Karpas-422 (cell line): ENCODE results near the gene ACAD8. TPM values are rescaled to one million over a fixed set of nuclear protein-coding genes. Genes with fewer than 3 reads are reported as not detected.
"Not testable (repeated sequence)": the region's sequence is repeated elsewhere in the genome, so short reads cannot be mapped to it uniquely, and the experiment has no call there.

ENCODE experiments used
- DNase-seq: peaks from one replicate; pipeline ENCODE4 v3.0.0-alpha.2; 2015
- H2AFZ ChIP-seq: fragments of 200-600 bp; sonication (generic); 2 replicates; pipeline ENCODE4 v1.6.1; 2014; ENCODE audit warnings: antibody characterized with exemption, low read length, mixed read lengths
- H3K27ac ChIP-seq: fragments of 200-600 bp; sonication (generic); 2 replicates; pipeline ENCODE4 v1.5.1; 2014; ENCODE audit warnings: mild to moderate bottlenecking, low read length, moderate library complexity
- H3K27me3 ChIP-seq: fragments of 200-600 bp; sonication (generic); 2 replicates; pipeline ENCODE4 v1.6.1; 2014; ENCODE audit warnings: low read length, mixed read lengths
- H3K36me3 ChIP-seq: fragments of 200-600 bp; sonication (generic); 2 replicates; pipeline ENCODE4 v1.6.1; 2014; ENCODE audit warnings: low read length, mixed read lengths; ENCODE audit not compliant: insufficient read depth
- H3K4me1 ChIP-seq: fragments of 200-600 bp; sonication (generic); 2 replicates; pipeline ENCODE4 v1.6.1; 2014; ENCODE audit warnings: mild to moderate bottlenecking, low read length, mixed read lengths
- H3K4me2 ChIP-seq: fragments of 200-600 bp; sonication (generic); 2 replicates; pipeline ENCODE4 v1.6.1; 2014; ENCODE audit warnings: low read length, low read depth, mild to moderate bottlenecking; ENCODE audit not compliant: poor library complexity, severe bottlenecking
- H3K4me3 ChIP-seq: fragments of 200-600 bp; sonication (generic); 2 replicates; pipeline ENCODE4 v1.5.1; 2014; ENCODE audit warnings: mild to moderate bottlenecking, antibody characterized with exemption, low read length, mixed read lengths
- H3K79me2 ChIP-seq: fragments of 200-600 bp; sonication (generic); 2 replicates; pipeline ENCODE4 v1.6.1; 2014; ENCODE audit warnings: mild to moderate bottlenecking, low read length, mixed read lengths
- H3K9ac ChIP-seq: fragments of 200-600 bp; sonication (generic); 2 replicates; pipeline ENCODE4 v1.6.0; 2014; ENCODE audit warnings: low read length
- H3K9me2 ChIP-seq: fragments of 200-600 bp; sonication (generic), shearing (Covaris generic); replicated peaks from 2 replicates; pipeline ENCODE4 v1.6.0; 2014; ENCODE audit warnings: mild to moderate bottlenecking, low read length, moderate library complexity; ENCODE audit not compliant: insufficient read depth
- H3K9me3 ChIP-seq: fragments of 300-700, 200-600 bp; sonication (generic); 2 replicates; pipeline ENCODE4 v1.6.1; 2014; ENCODE audit warnings: low read length, mixed read lengths
- H4K20me1 ChIP-seq: fragments of 200-600 bp; sonication (generic); 2 replicates; pipeline ENCODE4 v1.6.1; 2014; ENCODE audit warnings: mild to moderate bottlenecking, antibody characterized with exemption, low read length, low read depth; ENCODE audit not compliant: insufficient read depth
- total RNA-seq: library from RNA; depleted of rRNA; stranded (reverse); fragments of >200 nt; shearing (Covaris generic); gene quantifications from 2 replicates; pipeline ENCODE4 v1.2.3, GENCODE V29; 2014; ENCODE audit warnings: low replicate concordance

ACAD8 gene
- total RNA-seq, 1 experiment from 2014 or later: 9.6 TPM

DNA sequence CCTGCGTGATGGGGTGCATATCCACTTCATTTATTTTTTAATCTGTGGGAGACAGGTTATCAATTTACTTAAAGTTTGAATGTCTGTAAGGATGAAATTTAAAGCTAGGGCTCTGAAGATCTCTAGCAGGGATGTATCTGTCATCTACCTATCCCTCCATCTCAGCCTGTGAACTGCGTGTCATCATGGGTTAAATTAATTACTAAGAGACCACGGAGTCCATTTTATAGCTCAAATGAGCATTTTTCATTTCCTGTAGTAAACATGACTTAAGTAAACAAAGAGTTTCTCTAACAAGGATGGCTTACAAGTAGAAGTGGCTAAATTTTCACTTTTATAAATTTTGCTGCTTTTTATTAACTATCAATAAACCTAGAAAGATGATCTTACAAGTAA, 19.9 kb downstream of the ACAD8 start:
- Histone ChIP-seq H3K9me3 (no peaks in the 10 kb centered on the region), H3K9me2 (no peaks in the 10 kb centered on the region), H3K36me3 (no peaks in the 10 kb centered on the region), H3K27ac (no peak overlapping the region), H3K4me2 (no peak overlapping the region), H3K9ac (no peak overlapping the region), H2AFZ (no peak overlapping the region), H4K20me1 (no peaks in the 10 kb centered on the region), H3K79me2 (no peaks in the 10 kb centered on the region), H3K4me1 (no peaks in the 10 kb centered on the region), H3K27me3 (no peaks in the 10 kb centered on the region), H3K4me3 (no peak overlapping the region)
- DNase-seq: no peak

DNA sequence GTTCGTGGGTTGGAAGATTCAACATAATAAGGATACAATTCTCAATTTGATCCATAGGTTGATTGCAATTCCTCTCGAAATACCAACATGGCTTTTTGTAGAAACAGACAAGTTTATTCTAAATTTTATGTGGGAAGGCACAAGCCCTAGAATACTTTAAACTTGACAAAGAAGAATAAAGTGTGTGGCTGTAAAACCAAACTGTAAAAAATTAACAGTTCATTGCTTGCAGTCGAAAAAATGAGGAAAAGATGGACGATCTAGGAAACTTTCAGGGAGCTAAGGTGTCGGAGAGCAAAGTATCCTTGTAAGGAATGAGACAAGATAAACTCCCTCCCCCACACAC, 21.8 kb downstream of the ACAD8 start:
- no peak overlapping the region for H3K4me3 ChIP-seq
- H3K4me2 ChIP-seq: no peak overlapping the region
- no peak overlapping the region for H2AFZ ChIP-seq
- no peaks in the 10 kb centered on the region for H3K27me3 ChIP-seq
- H3K9me2 ChIP-seq: no peaks in the 10 kb centered on the region
- no peaks in the 10 kb centered on the region for H3K9me3 ChIP-seq
- no peak overlapping the region for H3K9ac ChIP-seq
- no peaks in the 10 kb centered on the region for H3K36me3 ChIP-seq
- H3K79me2 ChIP-seq: no peaks in the 10 kb centered on the region
- H3K4me1 ChIP-seq: no peaks in the 10 kb centered on the region
- H3K27ac ChIP-seq: no peak overlapping the region
- no peaks in the 10 kb centered on the region for H4K20me1 ChIP-seq
- DNase-seq: no peak

DNA sequence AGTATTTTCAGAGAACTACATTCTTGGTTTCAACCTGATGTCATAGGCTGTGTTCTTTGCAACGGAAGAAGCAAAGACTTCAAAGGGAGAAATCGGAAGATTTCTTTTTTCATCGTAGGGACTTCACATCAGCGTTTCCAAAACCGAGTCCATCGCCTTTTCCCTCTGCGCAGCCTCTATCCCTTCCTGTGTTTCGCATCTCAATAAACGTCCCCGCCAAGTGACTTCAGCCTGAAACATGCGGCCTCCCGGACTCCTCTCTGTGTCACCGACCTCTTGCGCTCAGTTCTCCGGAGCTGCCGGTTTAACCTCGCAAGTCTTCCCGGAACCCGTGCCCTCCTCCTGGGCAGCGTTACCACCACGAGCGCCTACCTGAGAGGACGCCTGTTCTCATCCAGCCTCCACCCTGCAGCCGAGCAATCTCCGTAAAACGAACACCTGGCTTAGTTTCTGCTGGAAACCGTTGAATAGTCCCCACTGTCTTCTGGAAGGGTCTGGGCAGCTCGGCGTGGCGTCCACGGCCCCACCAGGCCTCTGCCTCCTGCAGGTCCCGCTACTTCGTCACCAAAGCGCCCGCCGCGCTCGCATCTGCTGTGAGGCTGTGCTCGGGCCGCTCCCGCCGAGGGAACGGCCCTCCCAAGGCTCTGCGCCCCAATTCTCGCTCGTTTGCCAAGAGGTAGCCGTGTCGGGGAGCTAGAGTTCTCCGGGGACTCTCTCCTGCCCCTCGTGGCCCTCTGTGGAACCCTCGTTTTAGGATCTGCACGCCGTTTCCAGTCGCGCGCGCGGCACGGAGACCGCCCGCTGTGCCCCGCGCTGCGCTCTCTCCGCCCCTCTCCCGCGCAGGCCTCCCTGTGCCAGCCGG, 22.4 kb downstream of the ACAD8 start, which contains the start of gene GLB1L3:
Gene GLB1L3, plus strand, starts transcription at position 846 of the 862 bp plus-strand sequence. CDS start 362 bp downstream, outside the sequence.
- no peak within 1 kb of the TSS for H3K9ac ChIP-seq
- no peak within 1 kb of the TSS for H3K4me3 ChIP-seq
- H3K27me3 ChIP-seq: no peaks in the 10 kb centered on the region
- H3K27ac ChIP-seq: no peak within 1 kb of the TSS
- H4K20me1 ChIP-seq: no peaks in the 10 kb centered on the region
- H3K9me3 ChIP-seq: no peaks in the 10 kb centered on the region
- no peaks in the 10 kb centered on the region for H3K36me3 ChIP-seq
- no peaks in the 10 kb centered on the region for H3K79me2 ChIP-seq
- DNase-seq: no peak
- no peaks in the 10 kb centered on the region for H3K4me1 ChIP-seq
- no peak within 1 kb of the TSS for H2AFZ ChIP-seq
- no peaks in the 10 kb centered on the region for H3K9me2 ChIP-seq
- H3K4me2 ChIP-seq: no peak within 1 kb of the TSS

DNA sequence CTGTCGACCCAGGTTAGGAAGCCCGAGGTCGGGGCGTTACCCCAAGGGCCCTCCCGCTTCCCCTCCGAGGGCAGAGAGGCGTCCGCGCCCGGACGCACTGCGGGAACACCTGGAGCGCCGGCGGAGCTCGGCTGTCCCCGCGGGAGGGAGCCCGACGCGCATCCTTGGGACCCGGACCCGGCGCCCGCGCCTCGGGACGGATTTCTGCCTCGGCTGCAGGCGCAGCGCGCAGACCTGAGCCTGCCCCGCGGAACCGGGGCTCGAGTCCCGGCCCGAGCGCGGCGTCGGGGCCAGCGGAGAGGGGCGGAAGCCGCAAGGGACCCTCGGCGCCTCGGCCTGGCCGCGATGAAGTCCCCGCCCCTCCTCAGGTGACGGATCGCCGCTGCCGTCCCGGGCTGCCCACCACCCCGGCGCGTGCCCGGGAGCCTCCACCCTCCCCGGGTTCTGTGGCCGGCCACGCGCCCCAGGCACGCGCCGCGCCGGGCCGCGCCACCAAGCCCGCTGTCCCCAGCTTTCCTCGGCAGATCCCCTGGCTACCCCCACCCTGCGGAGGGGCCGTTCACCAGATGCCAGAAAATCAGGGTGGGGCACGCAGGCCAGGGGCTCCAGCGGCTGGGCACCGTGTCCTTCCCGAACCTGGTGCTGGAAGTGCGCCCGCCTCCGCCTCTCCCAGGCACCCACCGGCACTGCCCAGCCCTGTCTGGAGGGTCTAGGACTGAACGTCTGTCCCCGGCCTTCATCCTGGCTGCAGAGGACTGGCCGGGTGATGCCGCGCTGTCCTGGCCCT, 23.2 kb downstream of the ACAD8 start:
- no peaks in the 10 kb centered on the region for H3K9me3 ChIP-seq
- no peak overlapping the region for H2AFZ ChIP-seq
- no peaks in the 10 kb centered on the region for H3K36me3 ChIP-seq
- H3K4me1 ChIP-seq: no peaks in the 10 kb centered on the region
- no peak overlapping the region for H3K27ac ChIP-seq
- no peak overlapping the region for H3K4me2 ChIP-seq
- no peaks in the 10 kb centered on the region for H3K79me2 ChIP-seq
- H3K9ac ChIP-seq: no peak overlapping the region
- H3K27me3 ChIP-seq: no peaks in the 10 kb centered on the region
- no peaks in the 10 kb centered on the region for H3K9me2 ChIP-seq
- no peak overlapping the region for H3K4me3 ChIP-seq
- no peak for DNase-seq
- H4K20me1 ChIP-seq: no peaks in the 10 kb centered on the region

DNA sequence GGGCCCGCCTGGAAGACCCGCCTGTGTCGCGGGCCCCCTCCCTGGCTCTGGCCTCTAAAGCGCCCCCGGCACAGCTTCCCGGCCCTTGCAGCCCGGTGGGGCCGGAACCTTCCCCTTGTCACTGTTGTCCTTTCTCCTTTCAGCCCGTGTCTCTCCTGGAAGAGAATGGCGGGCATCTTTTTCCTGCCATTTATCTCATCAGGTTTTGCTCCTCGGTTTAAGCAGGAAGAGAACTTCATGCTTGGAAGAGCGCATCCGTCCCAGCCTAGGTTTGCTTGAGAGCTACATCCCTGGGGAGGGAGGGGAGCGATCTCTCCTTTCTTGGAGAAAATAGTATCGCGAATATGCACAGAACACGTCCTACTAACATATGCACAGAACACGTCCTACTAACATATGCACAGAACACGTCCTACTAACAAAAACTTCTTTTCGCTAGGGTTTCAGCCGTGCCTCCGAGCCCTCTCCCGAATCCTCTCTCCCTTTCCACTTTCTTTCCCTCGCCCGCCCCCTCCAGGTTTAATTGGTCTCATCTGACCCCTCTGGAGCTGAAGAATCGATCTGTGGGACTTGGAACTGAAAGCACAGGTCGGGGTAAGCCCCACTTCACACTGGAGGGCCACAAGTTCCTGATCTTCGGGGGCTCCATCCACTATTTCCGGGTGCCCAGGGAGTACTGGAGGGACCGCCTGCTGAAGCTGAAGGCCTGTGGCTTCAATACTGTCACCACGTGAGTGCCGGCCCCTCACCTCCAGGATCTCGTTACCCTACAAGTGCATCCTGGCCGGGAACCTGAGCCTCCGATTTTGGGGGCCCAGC, 24.0 kb downstream of the ACAD8 start:
- Histone ChIP-seq H3K4me1 (no peaks in the 10 kb centered on the region), H2AFZ (no peak overlapping the region), H3K79me2 (no peaks in the 10 kb centered on the region), H3K4me2 (no peak overlapping the region), H4K20me1 (no peaks in the 10 kb centered on the region), H3K36me3 (no peaks in the 10 kb centered on the region), H3K27ac (no peak overlapping the region), H3K27me3 (no peaks in the 10 kb centered on the region), H3K4me3 (no peak overlapping the region), H3K9ac (no peak overlapping the region), H3K9me2 (no peaks in the 10 kb centered on the region), H3K9me3 (no peaks in the 10 kb centered on the region)
- no peak for DNase-seq

DNA sequence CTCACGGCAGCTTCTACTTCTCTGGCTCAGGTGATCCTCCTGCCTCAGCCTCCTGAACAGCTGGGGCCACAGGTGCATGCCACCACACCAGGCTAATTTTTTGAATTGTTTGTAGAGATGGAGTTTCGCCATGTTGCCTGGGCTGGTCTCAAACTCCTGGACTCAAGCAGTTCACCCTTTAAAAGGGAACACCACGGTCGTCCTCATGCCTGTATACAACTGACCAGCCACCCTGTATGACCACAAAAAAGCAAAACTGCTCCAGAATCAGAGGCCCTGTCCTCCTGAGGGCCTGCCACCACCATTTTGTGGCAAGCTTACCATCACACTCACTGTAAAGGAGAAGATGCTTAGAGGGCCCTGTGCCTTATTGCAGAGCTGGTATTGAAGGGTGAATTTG, 25.0 kb downstream of the ACAD8 start:
- Histone ChIP-seq H3K36me3 (no peaks in the 10 kb centered on the region), H3K27me3 (no peaks in the 10 kb centered on the region), H3K9ac (no peak overlapping the region), H3K4me3 (no peak overlapping the region), H4K20me1 (no peaks in the 10 kb centered on the region), H3K4me2 (no peak overlapping the region), H3K9me3 (no peaks in the 10 kb centered on the region), H3K27ac (no peak overlapping the region), H3K4me1 (no peaks in the 10 kb centered on the region), H3K79me2 (no peaks in the 10 kb centered on the region), H3K9me2 (no peaks in the 10 kb centered on the region), H2AFZ (no peak overlapping the region)
- DNase-seq: no peak

DNA sequence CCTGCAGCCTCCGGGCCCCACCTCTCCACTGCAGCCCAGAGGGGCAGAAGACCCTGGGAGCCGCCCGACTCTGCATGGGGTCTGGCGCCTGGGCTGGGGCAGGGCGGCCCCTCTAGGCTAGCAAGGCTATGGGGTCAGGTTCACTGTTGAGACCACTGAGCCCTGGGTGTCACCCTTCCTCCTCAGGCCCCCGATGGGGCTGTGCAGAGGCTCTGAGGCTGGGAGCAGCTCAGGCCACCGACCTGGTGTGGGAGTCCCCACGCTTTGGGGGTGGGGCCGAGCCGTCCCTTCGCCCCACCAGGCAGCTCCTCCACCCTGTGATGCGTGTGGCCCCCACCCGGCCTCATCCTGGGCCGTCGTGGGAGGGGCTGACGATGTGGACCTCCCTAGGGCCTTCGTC, 28.3 kb downstream of the ACAD8 start:
- H3K9me2 ChIP-seq, H2AFZ ChIP-seq, DNase-seq, H3K9ac ChIP-seq, H3K27ac ChIP-seq, H3K4me3 ChIP-seq, H3K36me3 ChIP-seq, H3K4me1 ChIP-seq, H3K4me2 ChIP-seq, H3K9me3 ChIP-seq, H3K79me2 ChIP-seq, H4K20me1 ChIP-seq, H3K27me3 ChIP-seq: not testable (repeated sequence)
